KBM-7 (cell line): ENCODE data around the gene DCLK1.

Experiments
- DNase-seq: peaks from one replicate; pipeline ENCODE4 v3.0.0-alpha.2; 2015
- in situ Hi-C: fragments of 300-500 bp; cut with MboI; formaldehyde crosslinking; loops from 2 replicates; pipeline ENCODE4 v1.14.3; 2020; ENCODE audit warnings: low sequenced_read_pairs, low pct_unique_long_range_greater_than_20kb, mixed read lengths

The DCLK1 gene

GRCh38 chr13:35856721-35857364 is 274.3 kb downstream of the DCLK1 start:
- in situ Hi-C loops = no loop called here
- DNase-seq = no peak

- in situ Hi-C loops = no loop called here
Measured at GRCh38 chr13:35856084-35856483, 275.1 kb downstream of the DCLK1 start.

GRCh38 chr13:35855531-35856019 is 275.6 kb downstream of the DCLK1 start:
- no peak for DNase-seq
- in situ Hi-C loops = no loop called here

More at GRCh38 chr13:35856084-35856483, 275.1 kb downstream of the DCLK1 start:
- DNase-seq = no peak

- in situ Hi-C loops = no loop called here
- DNase-seq = no peak
Measured at GRCh38 chr13:35854286-35854685, 276.9 kb downstream of the DCLK1 start.

GRCh38 chr13:35851881-35852280 is 279.3 kb downstream of the DCLK1 start:
- in situ Hi-C loops = no loop called here

GRCh38 chr13:35851356-35851755 is 279.8 kb downstream of the DCLK1 start:
- no peak for DNase-seq
- in situ Hi-C loops = no loop called here

More at GRCh38 chr13:35851881-35852280, 279.3 kb downstream of the DCLK1 start:
- no peak for DNase-seq

GRCh38 chr13:35850569-35850968 is 280.6 kb downstream of the DCLK1 start:
- DNase-seq = no peak
- in situ Hi-C loops = no loop called here

GRCh38 chr13:35849256-35849644 is 281.9 kb downstream of the DCLK1 start:
- in situ Hi-C loops = no loop called here
- no peak for DNase-seq

GRCh38 chr13:35848336-35849255 is 282.6 kb downstream of the DCLK1 start:
- in situ Hi-C loops = no loop called here
- no peak for DNase-seq

- no peak for DNase-seq
- in situ Hi-C loops = no loop called here
Measured at GRCh38 chr13:35843272-35843671, 287.9 kb downstream of the DCLK1 start.

GRCh38 chr13:35841060-35841521 is 290.1 kb downstream of the DCLK1 start:
- no peak for DNase-seq
- in situ Hi-C loops = no loop called here

GRCh38 chr13:35839806-35840205 is 291.4 kb downstream of the DCLK1 start:
- no peak for DNase-seq
- in situ Hi-C loops = no loop called here

- in situ Hi-C loops = no loop called here
- DNase-seq = no peak
Measured at GRCh38 chr13:35838356-35838755, 292.8 kb downstream of the DCLK1 start.

- DNase-seq = no peak
- in situ Hi-C loops = no loop called here
Measured at GRCh38 chr13:35836446-35836845, 294.7 kb downstream of the DCLK1 start.

GRCh38 chr13:35835989-35836388 is 295.2 kb downstream of the DCLK1 start:
- no peak for DNase-seq
- in situ Hi-C loops = no loop called here

- in situ Hi-C loops = no loop called here
- no peak for DNase-seq
Measured at GRCh38 chr13:35833608-35834275, 297.4 kb downstream of the DCLK1 start.

- no peak for DNase-seq
- in situ Hi-C loops = no loop called here
Measured at GRCh38 chr13:35833031-35833430, 298.2 kb downstream of the DCLK1 start.

- in situ Hi-C loops = no loop called here
- no peak for DNase-seq
Measured at GRCh38 chr13:35832551-35832950, 298.6 kb downstream of the DCLK1 start.

- in situ Hi-C loops = no loop called here
- no peak for DNase-seq
Measured at GRCh38 chr13:35830850-35831450, 300.2 kb downstream of the DCLK1 start.
